HCT116 (cell line): ENCODE measurements around the gene SAMSN1. TPM values are rescaled to one million over a fixed set of nuclear protein-coding genes. Genes with fewer than 3 reads are reported as not detected.

Experiments
- ATAC-seq: fragments of 200-7000 bp; cut with Tn5 transposase; 2 replicates; pipeline ENCODE4 v1.9.1; 2020; ENCODE audit warnings: mild to moderate bottlenecking, moderate library complexity
- BruUV-seq: library from RNA; stranded (reverse); fragments of 400-500 nt; replicated peaks from 2 replicates; lab custom pipeline; 2021; lab: Mats Ljungman, UMichigan
- CTCF ChIA-PET: fragments of 300-600 bp; sonication (Branson Sonifier 250); formaldehyde crosslinking; loops from one replicate; lab custom pipeline; 2021; ENCODE audit warnings: antibody characterized with exemption; lab: Charles Lee
- POLR2A ChIA-PET: fragments of 300-600, 350-600 bp; sonication (Branson Sonifier 250); formaldehyde crosslinking; loops from one replicate; lab custom pipeline; 2021; ENCODE audit warnings: antibody characterized with exemption; lab: Charles Lee
- RAD21 ChIA-PET, 2 experiments: fragments of 300-600 bp; sonication (Branson Sonifier 250); formaldehyde crosslinking; loops; one replicate each; lab custom pipeline; 2023; ENCODE audit warnings: low total read pairs in 2 of 2; ENCODE audit not compliant: uncharacterized antibody in 2 of 2, unreplicated experiment in 2 of 2, low non-redundant PET in 1 of 2; lab: Charles Lee
- DNase-seq: peaks from one replicate; pipeline ENCODE4 v3.0.0-alpha.2; 2010; ENCODE audit warnings: low read depth, low spot score
- H2AFZ ChIP-seq: fragments of 200-600 bp; shearing (Covaris generic), sonication (generic); 2 replicates; pipeline ENCODE4 v1.6.1; 2017; ENCODE audit warnings: low read depth, mixed run types, mixed read lengths, antibody characterized with exemption, low read length; ENCODE audit not compliant: poor library complexity, severe bottlenecking
- H3K27ac ChIP-seq: 2 replicates; pipeline ENCODE4 v1.5.1; 2012; ENCODE audit warnings: low read depth, low read length
- H3K27me3 ChIP-seq: fragments of 200-600 bp; sonication (generic); 2 replicates; pipeline ENCODE4 v1.6.1; 2016; ENCODE audit warnings: mixed run types, low read length, mixed read lengths; ENCODE audit not compliant: insufficient read depth
- H3K36me3 ChIP-seq, 2 experiments: fragments of 200-500 bp in 1 of 2; fragments of 200-600 bp in 1 of 2; sonication (Bioruptor generic) in 1 of 2; sonication (generic) in 1 of 2; 2 replicates each; pipeline versions ENCODE4 v1.5.1 to v1.6.1; 2014 to 2016; ENCODE audit warnings: low read length in 2 of 2, inconsistent platforms in 1 of 2, mixed read lengths in 1 of 2, mixed run types in 1 of 2; ENCODE audit not compliant: insufficient read depth in 2 of 2, control insufficient read depth in 1 of 2
- H3K4me1 ChIP-seq, 2 experiments: fragments of 200-600 bp in 1 of 2; sonication (generic) in 1 of 2; 2 replicates each; pipeline versions ENCODE4 v1.5.1 to v1.6.1; 2012 to 2017; ENCODE audit warnings: low read length in 2 of 2, inconsistent platforms in 1 of 2, mild to moderate bottlenecking in 1 of 2, mixed read lengths in 1 of 2, mixed run types in 1 of 2, moderate library complexity in 1 of 2; ENCODE audit not compliant: insufficient read depth in 2 of 2, control insufficient read depth in 1 of 2
- H3K4me2 ChIP-seq: fragments of 200-600 bp; sonication (generic); 2 replicates; pipeline ENCODE4 v1.6.1; 2017; ENCODE audit warnings: mixed run types, low read length, mixed read lengths
- H3K4me3 ChIP-seq, 2 experiments: fragments of 200-600 bp in 1 of 2; sonication (generic) in 1 of 2; replicated peaks in 1 of 2; 2 replicates each; pipeline ENCODE4 v1.5.1; 2011 to 2016; ENCODE audit warnings: low read length in 2 of 2, control low read depth in 1 of 2, low read depth in 1 of 2, mild to moderate bottlenecking in 1 of 2, mixed read lengths in 1 of 2, mixed run types in 1 of 2
- H3K79me2 ChIP-seq: fragments of 200-600 bp; sonication (generic); 2 replicates; pipeline ENCODE4 v1.6.1; 2017; ENCODE audit warnings: mild to moderate bottlenecking, mixed run types, low read length, moderate library complexity, mixed read lengths; ENCODE audit not compliant: insufficient read depth
- H3K9ac ChIP-seq: fragments of 200-600 bp; sonication (generic); 2 replicates; pipeline ENCODE4 v1.6.1; 2016; ENCODE audit warnings: low read length, mixed read lengths
- H3K9me2 ChIP-seq: fragments of 200-600 bp; sonication (generic), shearing (Covaris generic); 2 replicates; pipeline ENCODE4 v1.6.1; 2017; ENCODE audit warnings: mixed run types, mild to moderate bottlenecking, moderate library complexity; ENCODE audit not compliant: insufficient read depth
- H3K9me3 ChIP-seq, 2 experiments: fragments of 200-500 bp in 1 of 2; fragments of 200-600 bp in 1 of 2; sonication (Bioruptor generic) in 1 of 2; sonication (generic) in 1 of 2; 2 replicates each; pipeline ENCODE4 v1.6.1; 2014 to 2017; ENCODE audit warnings: low read length in 2 of 2, mixed read lengths in 2 of 2, inconsistent platforms in 1 of 2, low read depth in 1 of 2, mild to moderate bottlenecking in 1 of 2, mixed run types in 1 of 2, moderate library complexity in 1 of 2; ENCODE audit not compliant: control insufficient read depth in 1 of 2, insufficient read depth in 1 of 2
- H4K20me1 ChIP-seq: fragments of 200-600 bp; sonication (generic), shearing (Covaris generic); 2 replicates; pipeline ENCODE4 v1.6.1; 2017; ENCODE audit warnings: mixed run types, mild to moderate bottlenecking, moderate library complexity; ENCODE audit not compliant: insufficient read depth
- CBX3 ChIP-seq: IDR thresholded peaks from 2 replicates; pipeline ENCODE4 v1.6.1; 2012; ENCODE audit warnings: low read depth
- CEBPB ChIP-seq: IDR thresholded peaks from 2 replicates; pipeline ENCODE4 v1.6.1; 2012; ENCODE audit warnings: low read depth
- ELF1 ChIP-seq: IDR thresholded peaks from 2 replicates; pipeline ENCODE4 v1.6.1; 2012; ENCODE audit warnings: low read depth, borderline replicate concordance
- EZH2 ChIP-seq: fragments of 200-600 bp; sonication (generic); IDR thresholded peaks from 2 replicates; pipeline ENCODE4 v1.6.1; 2017; ENCODE audit warnings: antibody characterized with exemption, mixed run types
- EZH2phosphoT487 ChIP-seq: fragments of 200-600 bp; IDR thresholded peaks from 2 replicates; pipeline ENCODE4 v1.6.1; 2018; ENCODE audit warnings: antibody characterized with exemption, borderline replicate concordance
- JUND ChIP-seq: IDR thresholded peaks from 2 replicates; pipeline ENCODE4 v1.6.1; 2012
- MAX ChIP-seq: IDR thresholded peaks from 2 replicates; pipeline ENCODE4 v1.6.1; 2012
- POLR2A ChIP-seq: IDR thresholded peaks from 2 replicates; pipeline ENCODE4 v1.7.0; 2011; ENCODE audit warnings: borderline replicate concordance; ENCODE audit not compliant: insufficient read depth, insufficient read length; ENCODE audit errors: extremely low read depth
- POLR2AphosphoS5 ChIP-seq: IDR thresholded peaks from 2 replicates; pipeline ENCODE4 v1.6.1; 2011; ENCODE audit warnings: mild to moderate bottlenecking, low read depth, low read length, moderate library complexity
- REST ChIP-seq: IDR thresholded peaks from 2 replicates; pipeline ENCODE4 v1.6.1; 2012; ENCODE audit warnings: low read depth
- SP1 ChIP-seq: IDR thresholded peaks from 2 replicates; pipeline ENCODE4 v1.6.1; 2012; ENCODE audit warnings: low read depth
- SRF ChIP-seq: IDR thresholded peaks from 2 replicates; pipeline ENCODE4 v1.6.1; 2012; ENCODE audit warnings: low read depth
- YY1 ChIP-seq: IDR thresholded peaks from 2 replicates; pipeline ENCODE4 v1.6.1; 2011; ENCODE audit warnings: low read length, low read depth, moderate library complexity, mild to moderate bottlenecking; ENCODE audit not compliant: insufficient replicate concordance; ENCODE audit errors: extremely low read depth
- ZBTB33 ChIP-seq: IDR thresholded peaks from 2 replicates; pipeline ENCODE4 v1.6.1; 2011; ENCODE audit warnings: mild to moderate bottlenecking, low read length, moderate library complexity; ENCODE audit not compliant: insufficient replicate concordance; ENCODE audit errors: extremely low read depth
- ZFX ChIP-seq: fragments of 450-650 bp; IDR thresholded peaks from 2 replicates; pipeline ENCODE4 v1.6.1; 2017
- intact Hi-C: fragments of 100-400 bp; cut with micrococcal nuclease; formaldehyde crosslinking; loops from 2 replicates; pipeline ENCODE4 v1.10.0; 2022
- total RNA-seq: library from RNA; stranded (reverse); gene quantifications from one replicate; pipeline ENCODE4 v1.2.1, GENCODE V29; 2021; ENCODE audit not compliant: unreplicated experiment

SAMSN1 gene
- total RNA-seq, 1 experiment from 2014 or later = 0.57 TPM

GRCh38 chr21:14591377-14591776 lies 45.3 kb upstream of the SAMSN1 start:
- Histone ChIP-seq H2AFZ (no peak overlapping the region), H3K4me1 (no peaks in the 10 kb centered on the region)

More at GRCh38 chr21:14591377-14591776, 45.3 kb upstream of the SAMSN1 start:
- Histone ChIP-seq H3K36me3 (no peaks in the 10 kb centered on the region), H3K79me2 (no peaks in the 10 kb centered on the region), H4K20me1 (no peaks in the 10 kb centered on the region), H3K27me3 (no peaks in the 10 kb centered on the region), H3K9me2 (no peaks in the 10 kb centered on the region), H3K9ac (no peak overlapping the region), H3K4me3 (no peak overlapping the region)
- BruUV-seq = no TSS peak
- ChIA-PET CTCF (no interaction called here), RAD21 (no interaction called here)
- no peak for DNase-seq
- TF ChIP-seq EZH2phosphoT487 (no peak), SP1 (no peak), YY1 (no peak), REST (no peak), MAX (no peak), POLR2AphosphoS5 (no peak), POLR2A (no peak), CEBPB (no peak), JUND (no peak), ELF1 (no peak), ZBTB33 (no peak), ZFX (no peak), CBX3 (no peak), EZH2 (no peak), SRF (no peak)
- TF ChIP-seq, all 23 proteins: peak for 0
- intact Hi-C loops = no loop called here
- Histone ChIP-seq H3K9me3 (no peaks in the 10 kb centered on the region), H3K27ac (no peak overlapping the region), H3K4me2 (no peak overlapping the region)
- POLR2A ChIA-PET = no interaction called here
- no peak for ATAC-seq
